ENCODE results near the gene RNF26. TPM values are rescaled to one million over a fixed set of nuclear protein-coding genes. Genes with fewer than 3 reads are reported as not detected.
A peak's percentile ranks its signal among the peaks of the same experiment; 100 is the strongest.
"Not testable (repeated sequence)": the region's sequence is repeated elsewhere in the genome, so short reads cannot be mapped to it uniquely, and the experiment has no call there.

The RNF26 gene
- total RNA-seq, 1 donor from 2014 or later, result 23.2 TPM

GRCh38 chr11:119380827-119381180, 46.5 kb downstream of the RNF26 start:
- H3K36me3 ChIP-seq, result no peaks in the 10 kb centered on the region
- intact Hi-C loops (cut with DNase I), result no loop called here
- TF ChIP-seq CTCF (IDR thresholded peaks at IDR 0.05), result no peak
- ATAC-seq (no peak), DNase-seq (no peak)
- H3K4me3 ChIP-seq, result peak overlapping the region; percentile 53
- H3K4me1 ChIP-seq, result peaks cover 23% of the 10 kb centered on the region
- H3K9me3 ChIP-seq, result no peaks in the 10 kb centered on the region
- no peak overlapping the region for H3K27ac ChIP-seq
- no peaks in the 10 kb centered on the region for H3K27me3 ChIP-seq

GRCh38 chr11:119381181-119381988, 47.1 kb downstream of the RNF26 start, which contains the start of gene USP2:
Gene USP2 (minus strand): TSS chr11:119381690. CDS start chr11:119373480, 8,210 bp downstream.
- H3K9me3 ChIP-seq, result no peaks in the 10 kb centered on the region
- peak within 1 kb of the TSS; percentile 53 for H3K4me3 ChIP-seq
- no peaks in the 10 kb centered on the region for H3K27me3 ChIP-seq
- ATAC-seq (peak; percentile 97), DNase-seq (peak; percentile 98)
- H3K4me1 ChIP-seq, result peaks cover 17% of the 10 kb centered on the region
- no peak within 1 kb of the TSS for H3K27ac ChIP-seq
- TF ChIP-seq CTCF (IDR thresholded peaks at IDR 0.05), result peak; percentile 88
- intact Hi-C loops (cut with DNase I), result no loop called here
- H3K36me3 ChIP-seq, result no peaks in the 10 kb centered on the region

DNA sequence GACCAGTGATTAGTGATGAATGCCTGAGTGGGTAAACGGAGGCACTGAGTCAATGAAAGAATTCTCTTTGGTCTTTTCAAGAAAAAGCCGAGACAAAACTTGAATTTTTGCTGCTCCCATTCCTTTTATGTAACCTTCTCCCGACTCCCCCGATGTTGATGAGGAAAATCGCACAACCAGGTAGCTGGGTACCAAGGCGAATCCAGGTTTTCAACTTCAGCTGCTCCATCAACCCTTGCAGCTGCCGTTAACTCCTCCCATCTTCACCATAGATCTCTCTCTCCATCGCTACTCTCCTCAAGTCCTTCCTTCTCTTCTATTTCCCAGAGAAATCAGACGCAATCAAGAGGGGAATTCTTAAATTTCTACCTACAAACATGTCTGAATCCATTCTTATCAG, 47.8 kb downstream of the RNF26 start:
- ATAC-seq (no peak), DNase-seq (no peak)
- TF ChIP-seq CTCF (IDR thresholded peaks at IDR 0.05), result no peak
- peak overlapping the region; percentile 53 for H3K4me3 ChIP-seq
- H3K4me1 ChIP-seq, result peaks cover 14% of the 10 kb centered on the region
- intact Hi-C loops (cut with DNase I), result no loop called here
- no peaks in the 10 kb centered on the region for H3K9me3 ChIP-seq
- H3K36me3 ChIP-seq, result no peaks in the 10 kb centered on the region
- no peaks in the 10 kb centered on the region for H3K27me3 ChIP-seq
- H3K27ac ChIP-seq, result no peak overlapping the region

DNA sequence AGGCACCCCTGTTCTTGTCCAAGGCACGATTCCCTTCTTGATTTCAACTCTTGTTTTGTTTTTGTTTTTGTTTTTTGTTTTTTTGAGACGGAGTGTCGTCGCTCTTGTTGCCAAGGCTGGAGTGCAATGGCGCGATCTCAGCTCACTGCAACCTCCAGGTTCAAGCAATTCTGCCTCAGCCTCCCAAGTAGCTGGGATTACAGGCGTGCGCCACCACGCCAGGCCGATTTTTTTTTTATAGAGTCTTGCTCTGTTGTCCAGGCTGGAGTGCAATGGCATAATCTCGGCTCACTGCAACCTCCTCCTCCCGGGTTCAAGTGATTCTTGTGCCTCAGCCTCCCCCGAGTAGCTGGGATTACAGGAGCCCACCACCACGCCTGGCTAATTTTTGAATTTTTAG, 48.2 kb downstream of the RNF26 start:
- H3K27ac ChIP-seq; intact Hi-C loops (cut with DNase I); H3K36me3 ChIP-seq; DNase-seq; H3K9me3 ChIP-seq; H3K4me3 ChIP-seq; ATAC-seq; H3K27me3 ChIP-seq: not testable (repeated sequence)
- H3K4me1 ChIP-seq, result peaks cover 14% of the 10 kb centered on the region

GRCh38 chr11:119384332-119384731, 50.0 kb downstream of the RNF26 start:
- no peak for ATAC-seq
- Histone ChIP-seq H3K4me1 (peaks cover 14% of the 10 kb centered on the region), H3K4me3 (no peak overlapping the region), H3K27me3 (no peaks in the 10 kb centered on the region), H3K9me3 (no peaks in the 10 kb centered on the region), H3K36me3 (no peaks in the 10 kb centered on the region), H3K27ac (no peak overlapping the region)
- DNase-seq, result no peak
- intact Hi-C loops (cut with DNase I), result no loop called here
- TF ChIP-seq CTCF (IDR thresholded peaks at IDR 0.05), result no peak

Small RNA genes within 50 kb of the gene (microRNA-seq; reads per million reads assigned to microRNA genes)
- gene MIR6756 (ENCODE audit: borderline microRNAs expressed), result not detected

Other genes starting within 250 kb of the RNF26 start
- gene HMBS, start 249.6 kb upstream of the RNF26 start, total RNA-seq, result 19.5 TPM
- gene DPAGT1, start 232.7 kb upstream of the RNF26 start, total RNA-seq, result 38.4 TPM
- gene C2CD2L, start 227.2 kb upstream of the RNF26 start, total RNA-seq, result 20.3 TPM
- 25.2 TPM for gene HINFP, start 212.9 kb upstream of the RNF26 start, total RNA-seq
- 0.14 TPM for gene ABCG4, start 185.5 kb upstream of the RNF26 start, total RNA-seq
- gene NLRX1, start 165.8 kb upstream of the RNF26 start, total RNA-seq, result 17.7 TPM
- 0.81 TPM for gene NHERF4, start 149.1 kb upstream of the RNF26 start, total RNA-seq
- 30.0 TPM for gene CBL, start 128.2 kb upstream of the RNF26 start, total RNA-seq
- 134 TPM for gene MCAM, start 17.4 kb upstream of the RNF26 start, total RNA-seq
- 47.6 TPM for gene C1QTNF5, start 6.4 kb downstream of the RNF26 start, total RNA-seq
- not detected for gene MFRP, start 12.2 kb downstream of the RNF26 start, total RNA-seq
- gene USP2, start 47.2 kb downstream of the RNF26 start, total RNA-seq, result 3.0 TPM
- 7.8 TPM for gene THY1, start 88.6 kb downstream of the RNF26 start, total RNA-seq